Fibroblast of villous mesenchyme (primary cell): ENCODE measurements around the gene FNDC11. TPM values are rescaled to one million over a fixed set of nuclear protein-coding genes. Genes with fewer than 3 reads are reported as not detected.

ENCODE experiments used
- DNase-seq: peaks from one replicate; pipeline ENCODE4 v3.0.0-alpha.2; 2010; ENCODE audit warnings: low read depth
- H3K4me3 ChIP-seq: 2 replicates; pipeline ENCODE4 v1.5.1; 2011; ENCODE audit warnings: low read depth, mild to moderate bottlenecking, low read length
- total RNA-seq: library from RNA; depleted of rRNA; stranded (reverse); fragments of >200 nt; gene quantifications from 2 replicates; pipeline ENCODE4 v1.2.3, GENCODE V29; 2012
- TF ChIP-seq, protein P1 (sequence below): IDR thresholded peaks from 2 replicates; pipeline ENCODE4 v1.5.1; 2012; ENCODE audit warnings: low read depth, mild to moderate bottlenecking, low read length; ENCODE audit not compliant: insufficient read depth

FNDC11 gene
- total RNA-seq, 1 donor: 0.86 TPM

GRCh38 chr20:63592661-63593060, 38.7 kb downstream of the FNDC11 start:
- TF ChIP-seq, protein P1, sequence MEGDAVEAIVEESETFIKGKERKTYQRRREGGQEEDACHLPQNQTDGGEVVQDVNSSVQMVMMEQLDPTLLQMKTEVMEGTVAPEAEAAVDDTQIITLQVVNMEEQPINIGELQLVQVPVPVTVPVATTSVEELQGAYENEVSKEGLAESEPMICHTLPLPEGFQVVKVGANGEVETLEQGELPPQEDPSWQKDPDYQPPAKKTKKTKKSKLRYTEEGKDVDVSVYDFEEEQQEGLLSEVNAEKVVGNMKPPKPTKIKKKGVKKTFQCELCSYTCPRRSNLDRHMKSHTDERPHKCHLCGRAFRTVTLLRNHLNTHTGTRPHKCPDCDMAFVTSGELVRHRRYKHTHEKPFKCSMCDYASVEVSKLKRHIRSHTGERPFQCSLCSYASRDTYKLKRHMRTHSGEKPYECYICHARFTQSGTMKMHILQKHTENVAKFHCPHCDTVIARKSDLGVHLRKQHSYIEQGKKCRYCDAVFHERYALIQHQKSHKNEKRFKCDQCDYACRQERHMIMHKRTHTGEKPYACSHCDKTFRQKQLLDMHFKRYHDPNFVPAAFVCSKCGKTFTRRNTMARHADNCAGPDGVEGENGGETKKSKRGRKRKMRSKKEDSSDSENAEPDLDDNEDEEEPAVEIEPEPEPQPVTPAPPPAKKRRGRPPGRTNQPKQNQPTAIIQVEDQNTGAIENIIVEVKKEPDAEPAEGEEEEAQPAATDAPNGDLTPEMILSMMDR: no peak
- no peak overlapping the region for H3K4me3 ChIP-seq
- DNase-seq: no peak

- TF ChIP-seq, protein P1: no peak
- H3K4me3 ChIP-seq: no peak overlapping the region
- DNase-seq: peak; percentile 55
Observed at GRCh38 chr20:63594043-63594561, 40.1 kb downstream of the FNDC11 start.

DNA sequence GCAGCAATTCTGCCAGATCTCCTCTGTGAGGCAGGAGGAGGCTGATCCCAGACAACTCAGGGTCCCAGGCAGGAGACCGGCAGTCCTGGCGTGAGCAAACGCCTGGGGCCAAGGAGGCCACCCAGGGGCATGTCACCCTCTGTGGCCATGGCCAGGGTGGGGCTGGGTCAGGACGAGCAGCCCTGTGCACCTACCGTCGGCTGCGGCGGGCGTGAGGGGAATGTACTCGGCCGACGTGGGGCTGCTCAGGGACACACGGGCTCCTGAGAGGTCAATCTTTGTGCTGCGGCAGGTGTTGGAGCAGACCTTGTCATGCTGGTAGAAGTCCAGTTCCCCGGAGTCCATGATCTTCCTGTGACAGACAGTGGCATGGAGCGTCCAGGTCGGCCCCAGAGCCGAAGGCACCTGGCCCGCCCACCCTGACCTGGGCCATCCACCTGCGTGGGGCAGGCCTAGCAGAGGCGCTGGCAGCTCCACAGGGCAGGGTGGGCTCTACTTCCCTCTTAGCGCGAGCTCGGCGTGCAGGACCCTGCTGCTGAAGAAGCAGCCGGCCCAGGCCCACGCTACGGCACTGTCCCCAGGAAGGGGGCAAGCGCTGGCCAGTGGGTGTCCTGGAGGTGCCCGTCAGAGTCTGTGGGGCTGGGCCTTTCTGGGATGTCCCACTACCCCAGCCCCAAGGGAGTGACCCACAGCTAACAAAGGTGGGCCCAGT, 41.6 kb downstream of the FNDC11 start:
- TF ChIP-seq, protein P1: no peak
- no peak overlapping the region for H3K4me3 ChIP-seq
- DNase-seq: no peak

DNA sequence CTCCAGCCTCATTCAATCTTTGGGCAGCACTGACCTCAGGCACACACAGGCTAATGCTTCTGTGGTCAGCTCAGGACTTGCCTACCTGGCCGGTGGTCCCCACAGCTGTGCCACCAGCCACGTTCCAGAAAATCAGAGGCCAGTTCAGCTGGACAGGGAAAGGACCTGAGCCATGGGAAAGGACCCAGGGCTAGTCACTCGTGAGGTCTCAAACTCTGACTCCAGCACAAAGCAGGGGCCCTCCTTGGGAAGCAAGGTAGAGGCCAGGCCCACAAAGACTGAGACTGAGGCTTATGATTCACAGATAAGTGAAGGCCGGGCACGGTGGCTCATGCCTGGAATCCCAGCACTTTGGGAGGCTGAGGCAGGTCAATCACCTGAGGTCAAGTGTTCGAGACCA, 42.5 kb downstream of the FNDC11 start:
- no peak overlapping the region for H3K4me3 ChIP-seq
- DNase-seq: no peak
- TF ChIP-seq, protein P1: no peak

DNA sequence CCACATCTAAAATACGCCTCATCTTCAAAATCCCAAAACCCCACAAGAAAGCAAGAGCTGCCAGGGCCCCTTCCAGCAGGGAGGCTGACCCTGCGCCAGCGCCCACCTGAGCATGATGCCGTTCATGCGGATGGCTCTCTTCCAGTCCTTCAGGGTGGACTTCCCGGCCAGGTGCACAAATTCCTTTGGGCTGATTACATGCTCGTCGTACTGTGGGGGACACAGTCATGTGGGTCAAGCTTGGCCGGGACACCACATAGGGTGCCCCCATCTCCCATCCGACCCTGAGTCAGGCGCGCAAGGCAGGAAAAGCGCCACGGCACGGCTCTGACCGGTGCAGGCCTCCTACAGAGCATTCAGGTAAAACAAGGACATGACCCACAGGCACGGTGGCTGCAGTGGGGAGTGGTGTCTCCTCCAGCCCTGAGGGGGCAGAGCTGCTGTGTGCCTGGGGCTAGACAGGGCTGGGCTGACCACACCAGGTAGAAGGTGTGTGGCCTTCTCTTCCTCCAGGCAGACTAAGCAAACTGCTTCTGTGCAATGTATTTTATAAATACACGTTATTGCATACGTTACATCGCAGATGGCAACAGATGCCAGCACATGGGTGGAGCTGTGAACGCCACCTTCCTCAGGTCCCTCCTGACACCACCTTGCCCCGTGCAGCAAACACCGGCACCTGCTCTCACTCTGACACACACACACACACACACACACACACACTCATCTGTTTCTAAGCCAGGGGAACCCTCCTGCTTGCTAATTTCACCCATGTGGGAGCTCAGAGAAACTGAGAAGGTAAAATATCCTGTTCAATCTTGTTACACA, 43.9 kb downstream of the FNDC11 start:
- no peak overlapping the region for H3K4me3 ChIP-seq
- no peak for DNase-seq
- TF ChIP-seq, protein P1: no peak

DNA sequence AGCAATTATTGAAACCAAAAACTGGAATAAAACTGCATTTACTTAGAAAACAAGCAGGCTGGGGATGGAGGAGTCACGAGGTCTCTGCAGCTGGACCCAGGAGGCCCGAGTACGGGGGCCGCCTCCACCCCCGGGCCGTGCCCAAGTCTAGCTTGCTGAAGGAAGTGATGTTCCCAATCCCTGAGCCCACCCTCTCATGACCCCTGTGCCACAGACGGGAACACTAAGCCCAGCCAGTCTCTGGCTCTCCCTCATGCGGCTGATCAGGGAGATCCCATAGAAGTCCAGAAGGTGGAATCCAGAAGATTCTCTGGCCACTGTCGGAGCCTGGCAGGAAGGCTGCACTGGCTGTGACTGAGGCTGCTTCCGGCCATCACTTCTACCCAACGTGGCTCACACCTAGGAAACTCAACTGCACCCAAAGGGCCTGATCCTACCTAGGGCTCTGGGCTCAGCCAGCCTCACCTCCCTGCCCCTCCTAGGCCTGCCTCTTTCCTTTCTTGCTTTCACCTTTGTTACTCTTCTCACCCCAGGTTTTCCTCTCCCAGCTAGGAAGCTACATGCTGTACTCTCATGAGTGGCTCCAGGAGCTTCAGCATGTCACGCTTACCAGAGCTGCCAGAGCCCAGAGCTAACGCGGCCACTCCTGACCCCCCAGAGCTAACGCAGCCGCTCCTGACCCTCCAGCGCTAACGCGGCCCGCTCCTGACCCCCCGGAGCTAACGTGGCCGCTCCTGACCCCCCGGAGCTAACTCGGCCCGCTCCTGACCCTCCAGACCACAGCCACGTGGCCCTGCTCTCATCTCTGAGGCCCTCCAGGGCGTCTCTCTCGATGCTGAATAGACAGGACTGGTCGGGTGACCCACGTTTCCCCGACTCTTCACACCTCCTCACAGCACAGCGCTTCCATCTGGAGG, 44.8 kb downstream of the FNDC11 start:
- TF ChIP-seq, protein P1: no peak

More for the DNA sequence above, 44.8 kb downstream of the FNDC11 start:
- no peak for DNase-seq
- no peak overlapping the region for H3K4me3 ChIP-seq
